K562 (cell line): ENCODE results near the gene SUOX. TPM values are rescaled to one million over a fixed set of nuclear protein-coding genes. Genes with fewer than 3 reads are reported as not detected.
A peak's percentile ranks its signal among the peaks of the same experiment; 100 is the strongest.

Source experiments
- CC2D1A ChIP-seq: fragments of 450-650 bp; IDR thresholded peaks from 2 replicates; pipeline ENCODE4 v1.6.1; 2017; ENCODE audit warnings: mild to moderate bottlenecking
- FOXK2 ChIP-seq, 2 experiments: fragments of 450-650 bp; IDR thresholded peaks in 1 of 2; conservative IDR thresholded peaks in 1 of 2; 2 replicates each; pipeline ENCODE4 v1.6.1; 2016; ENCODE audit warnings: low read depth in 2 of 2, mild to moderate bottlenecking in 1 of 2
- MAZ ChIP-seq, 2 experiments: fragments of 450-650 bp in 1 of 2; sonication (generic) in 1 of 2; formaldehyde crosslinking; IDR thresholded peaks in 1 of 2; conservative IDR thresholded peaks in 1 of 2; 2 replicates each; pipeline versions ENCODE4 v1.4.0 to v1.5.0; 2020; ENCODE audit warnings: mild to moderate bottlenecking in 1 of 2, missing genetic modification reagents in 1 of 2
- NFIC ChIP-seq: fragments of 450-650 bp; IDR thresholded peaks from 2 replicates; pipeline ENCODE4 v1.6.1; 2017; ENCODE audit warnings: mild to moderate bottlenecking, inconsistent platforms
- PHF21A ChIP-seq: fragments of 450-650 bp; IDR thresholded peaks from 2 replicates; pipeline ENCODE4 v1.6.1; 2017; ENCODE audit warnings: low read depth, borderline replicate concordance
- SMAD1 ChIP-seq: fragments of 150-350 bp; IDR thresholded peaks from 2 replicates; pipeline ENCODE4 v1.6.1; 2014; ENCODE audit warnings: low read length, low read depth; ENCODE audit not compliant: partially characterized antibody
- SRSF1 ChIP-seq: fragments of 200-400 bp; formaldehyde crosslinking; IDR thresholded peaks from 2 replicates; pipeline ENCODE4 v1.6.1; 2017; ENCODE audit warnings: mild to moderate bottlenecking, low read depth, low read length, moderate library complexity
- TAF15 ChIP-seq: fragments of 200-400 bp; formaldehyde crosslinking; IDR thresholded peaks from 2 replicates; pipeline ENCODE4 v1.6.1; 2017; ENCODE audit warnings: mild to moderate bottlenecking, low read depth, low read length, moderate library complexity
- TEAD4 ChIP-seq, 2 experiments: sonication (generic) in 1 of 2; formaldehyde crosslinking in 1 of 2; IDR thresholded peaks; 2 replicates each; pipeline versions ENCODE4 v1.6.1 to v1.8.0; 2012 to 2022; ENCODE audit warnings: borderline replicate concordance in 1 of 2, inconsistent platforms in 1 of 2, low read length in 1 of 2, mild to moderate bottlenecking in 1 of 2, missing genetic modification reagents in 1 of 2
- ZC3H4 ChIP-seq: sonication (generic); formaldehyde crosslinking; IDR thresholded peaks from 2 replicates; pipeline ENCODE4 v1.9.0; 2021; ENCODE audit warnings: missing genetic modification reagents, borderline replicate concordance
- ZNF174 ChIP-seq: fragments of 250-450 bp; sonication (Bioruptor Pico); IDR thresholded peaks from 2 replicates; pipeline ENCODE4 v1.4.0; 2020; ENCODE audit warnings: mild to moderate bottlenecking
- ZNF184 ChIP-seq: sonication (generic); formaldehyde crosslinking; IDR thresholded peaks from 2 replicates; pipeline ENCODE4 v1.5.0; 2020; ENCODE audit warnings: missing genetic modification reagents
- ZNF589 ChIP-seq: fragments of 200-800 bp; sonication (Bioruptor generic); IDR thresholded peaks from 2 replicates; pipeline ENCODE4 v1.6.1; 2016; ENCODE audit warnings: low read depth, missing genetic modification characterization, missing compliant biosample characterization
- ZNF668 ChIP-seq: fragments of 250-450 bp; sonication (Bioruptor Pico); IDR thresholded peaks from 2 replicates; pipeline ENCODE4 v1.8.0; 2022; ENCODE audit warnings: mild to moderate bottlenecking, inconsistent platforms
- polyA plus RNA-seq, 8 experiments: library from polyadenylated mRNA; depleted of rRNA in 4 of 8; stranded (reverse) in 5 of 8; unstranded in 3 of 8; fragments of >200 nt; fragmentation: Nextera tagmentation in 2 of 8; fragmentation: Illumina TruSeq in 1 of 8; extraction: Ambion mirVana in 2 of 8; extraction: Trizol in 1 of 8; gene quantifications; 2 replicates each; pipeline versions ENCODE4 v1.2.1 to v1.2.3, GENCODE V29; 2011 to 2014; ENCODE audit warnings: inconsistent platforms in 1 of 8, missing spikeins in 1 of 8
- total RNA-seq, 7 experiments: library from RNA; depleted of rRNA in 6 of 7; stranded (reverse); fragments of >200 nt in 6 of 7; fragmentation: Illumina TruSeq in 2 of 7; extraction: Trizol in 2 of 7; gene quantifications; 2 replicates each; pipeline versions ENCODE4 v1.2.1 to v1.2.3, GENCODE V29; 2011 to 2021; ENCODE audit warnings: low replicate concordance in 1 of 7
- TF ChIP-seq, protein P1 (sequence below), 2 experiments: fragments of 200-800 bp in 1 of 2; sonication (Bioruptor generic) in 1 of 2; sonication (generic) in 1 of 2; formaldehyde crosslinking in 1 of 2; IDR thresholded peaks in 1 of 2; conservative IDR thresholded peaks in 1 of 2; 2 replicates each; pipeline versions ENCODE4 v1.5.0 to v1.6.1; 2016 to 2020; ENCODE audit warnings: missing compliant biosample characterization in 1 of 2, missing genetic modification characterization in 1 of 2, missing genetic modification reagents in 1 of 2
- TF ChIP-seq, protein P2 (sequence below): sonication (generic); formaldehyde crosslinking; IDR thresholded peaks from 2 replicates; pipeline ENCODE4 v1.8.0; 2022; ENCODE audit warnings: missing genetic modification reagents, mild to moderate bottlenecking, borderline replicate concordance
- TF ChIP-seq, protein P3 (sequence below): fragments of 450-650 bp; IDR thresholded peaks from 2 replicates; pipeline ENCODE4 v1.6.1; 2017; ENCODE audit warnings: antibody characterized with exemption, mild to moderate bottlenecking
- TF ChIP-seq, protein P4 (sequence below): fragments of 450-650 bp; IDR thresholded peaks from one replicate; pipeline ENCODE4 v1.6.1; 2018; ENCODE audit warnings: mild to moderate bottlenecking, moderate library complexity; ENCODE audit not compliant: partially characterized antibody
- TF ChIP-seq, protein P5 (sequence below): fragments of 450-650 bp; formaldehyde crosslinking; IDR thresholded peaks from 2 replicates; pipeline ENCODE4 v1.4.0; 2020; ENCODE audit warnings: mild to moderate bottlenecking

Gene SUOX
- total and polyA plus RNA-seq, 9 of the 15 experiments (the other 6 are each of a cell fraction or from before 2014, with no cell fraction given): 9.2 to 39.7 (median 25.4) TPM

DNA sequence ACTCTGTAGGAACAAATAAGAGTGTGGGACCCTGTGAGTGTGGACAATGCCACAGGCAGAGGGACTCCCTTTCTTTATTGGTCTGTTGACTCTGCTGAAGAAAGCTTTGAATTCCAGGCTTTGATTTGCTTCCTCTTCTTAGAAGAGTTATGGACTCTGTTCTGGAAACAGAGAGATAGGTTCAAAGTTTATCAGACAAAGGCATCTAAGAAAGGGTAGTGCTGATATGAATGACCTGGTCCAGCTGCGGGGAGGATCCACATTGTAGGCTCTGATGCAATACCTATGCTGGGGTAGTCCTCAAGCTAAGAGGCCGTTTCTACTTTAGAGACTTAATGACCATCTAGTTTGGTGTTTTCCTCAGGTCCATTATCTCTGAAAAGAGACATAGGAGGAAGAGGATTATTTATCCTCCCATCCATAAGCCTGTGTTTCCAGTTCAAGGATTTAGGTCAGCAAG is 13.1 kb downstream of the SUOX start (continued):
- TF ChIP-seq, protein P1, sequence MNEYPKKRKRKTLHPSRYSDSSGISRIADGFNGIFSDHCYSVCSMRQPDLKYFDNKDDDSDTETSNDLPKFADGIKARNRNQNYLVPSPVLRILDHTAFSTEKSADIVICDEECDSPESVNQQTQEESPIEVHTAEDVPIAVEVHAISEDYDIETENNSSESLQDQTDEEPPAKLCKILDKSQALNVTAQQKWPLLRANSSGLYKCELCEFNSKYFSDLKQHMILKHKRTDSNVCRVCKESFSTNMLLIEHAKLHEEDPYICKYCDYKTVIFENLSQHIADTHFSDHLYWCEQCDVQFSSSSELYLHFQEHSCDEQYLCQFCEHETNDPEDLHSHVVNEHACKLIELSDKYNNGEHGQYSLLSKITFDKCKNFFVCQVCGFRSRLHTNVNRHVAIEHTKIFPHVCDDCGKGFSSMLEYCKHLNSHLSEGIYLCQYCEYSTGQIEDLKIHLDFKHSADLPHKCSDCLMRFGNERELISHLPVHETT (CRISPR knock-in tag; conservative IDR thresholded peaks at IDR 0.05 in 1 of 2, IDR thresholded peaks at IDR 0.05 in 1 of 2): peak in 1 of 2 experiments; percentile 66; a peak in 2 of 4 replicates
- TF ChIP-seq ZNF184 (CRISPR knock-in tag) (no peak), CC2D1A (no peak), PHF21A (no peak), SMAD1 (no peak), TEAD4 (IDR thresholded peaks at IDR 0.05; ENCODE audit: low read length) (peak; percentile 91), TEAD4 (CRISPR knock-in tag; IDR thresholded peaks at IDR 0.05; ENCODE audit: borderline replicate concordance) (no peak), MAZ (CRISPR knock-in tag; conservative IDR thresholded peaks at IDR 0.05 in 1 of 2, IDR thresholded peaks at IDR 0.05 in 1 of 2) (peak in 1 of 2 experiments; percentile 25; a peak in 1 of 4 replicates), ZNF589 (CRISPR knock-in tag) (no peak), ZNF174 (CRISPR knock-in tag) (no peak), ZC3H4 (CRISPR knock-in tag) (no peak), NFIC (no peak), SRSF1 (no peak), ZNF668 (CRISPR knock-in tag) (no peak), TAF15 (no peak), FOXK2 (conservative IDR thresholded peaks at IDR 0.05 in 1 of 2, IDR thresholded peaks at IDR 0.05 in 1 of 2; ENCODE audit: low read depth in 2 of 2) (no peak)
- TF ChIP-seq, protein P2, sequence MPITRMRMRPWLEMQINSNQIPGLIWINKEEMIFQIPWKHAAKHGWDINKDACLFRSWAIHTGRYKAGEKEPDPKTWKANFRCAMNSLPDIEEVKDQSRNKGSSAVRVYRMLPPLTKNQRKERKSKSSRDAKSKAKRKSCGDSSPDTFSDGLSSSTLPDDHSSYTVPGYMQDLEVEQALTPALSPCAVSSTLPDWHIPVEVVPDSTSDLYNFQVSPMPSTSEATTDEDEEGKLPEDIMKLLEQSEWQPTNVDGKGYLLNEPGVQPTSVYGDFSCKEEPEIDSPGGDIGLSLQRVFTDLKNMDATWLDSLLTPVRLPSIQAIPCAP (CRISPR knock-in tag): no peak
- TF ChIP-seq, protein P3, sequence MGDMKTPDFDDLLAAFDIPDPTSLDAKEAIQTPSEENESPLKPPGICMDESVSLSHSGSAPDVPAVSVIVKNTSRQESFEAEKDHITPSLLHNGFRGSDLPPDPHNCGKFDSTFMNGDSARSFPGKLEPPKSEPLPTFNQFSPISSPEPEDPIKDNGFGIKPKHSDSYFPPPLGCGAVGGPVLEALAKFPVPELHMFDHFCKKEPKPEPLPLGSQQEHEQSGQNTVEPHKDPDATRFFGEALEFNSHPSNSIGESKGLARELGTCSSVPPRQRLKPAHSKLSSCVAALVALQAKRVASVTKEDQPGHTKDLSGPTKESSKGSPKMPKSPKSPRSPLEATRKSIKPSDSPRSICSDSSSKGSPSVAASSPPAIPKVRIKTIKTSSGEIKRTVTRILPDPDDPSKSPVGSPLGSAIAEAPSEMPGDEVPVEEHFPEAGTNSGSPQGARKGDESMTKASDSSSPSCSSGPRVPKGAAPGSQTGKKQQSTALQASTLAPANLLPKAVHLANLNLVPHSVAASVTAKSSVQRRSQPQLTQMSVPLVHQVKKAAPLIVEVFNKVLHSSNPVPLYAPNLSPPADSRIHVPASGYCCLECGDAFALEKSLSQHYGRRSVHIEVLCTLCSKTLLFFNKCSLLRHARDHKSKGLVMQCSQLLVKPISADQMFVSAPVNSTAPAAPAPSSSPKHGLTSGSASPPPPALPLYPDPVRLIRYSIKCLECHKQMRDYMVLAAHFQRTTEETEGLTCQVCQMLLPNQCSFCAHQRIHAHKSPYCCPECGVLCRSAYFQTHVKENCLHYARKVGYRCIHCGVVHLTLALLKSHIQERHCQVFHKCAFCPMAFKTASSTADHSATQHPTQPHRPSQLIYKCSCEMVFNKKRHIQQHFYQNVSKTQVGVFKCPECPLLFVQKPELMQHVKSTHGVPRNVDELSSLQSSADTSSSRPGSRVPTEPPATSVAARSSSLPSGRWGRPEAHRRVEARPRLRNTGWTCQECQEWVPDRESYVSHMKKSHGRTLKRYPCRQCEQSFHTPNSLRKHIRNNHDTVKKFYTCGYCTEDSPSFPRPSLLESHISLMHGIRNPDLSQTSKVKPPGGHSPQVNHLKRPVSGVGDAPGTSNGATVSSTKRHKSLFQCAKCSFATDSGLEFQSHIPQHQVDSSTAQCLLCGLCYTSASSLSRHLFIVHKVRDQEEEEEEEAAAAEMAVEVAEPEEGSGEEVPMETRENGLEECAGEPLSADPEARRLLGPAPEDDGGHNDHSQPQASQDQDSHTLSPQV: no peak
- TF ChIP-seq, protein P4, sequence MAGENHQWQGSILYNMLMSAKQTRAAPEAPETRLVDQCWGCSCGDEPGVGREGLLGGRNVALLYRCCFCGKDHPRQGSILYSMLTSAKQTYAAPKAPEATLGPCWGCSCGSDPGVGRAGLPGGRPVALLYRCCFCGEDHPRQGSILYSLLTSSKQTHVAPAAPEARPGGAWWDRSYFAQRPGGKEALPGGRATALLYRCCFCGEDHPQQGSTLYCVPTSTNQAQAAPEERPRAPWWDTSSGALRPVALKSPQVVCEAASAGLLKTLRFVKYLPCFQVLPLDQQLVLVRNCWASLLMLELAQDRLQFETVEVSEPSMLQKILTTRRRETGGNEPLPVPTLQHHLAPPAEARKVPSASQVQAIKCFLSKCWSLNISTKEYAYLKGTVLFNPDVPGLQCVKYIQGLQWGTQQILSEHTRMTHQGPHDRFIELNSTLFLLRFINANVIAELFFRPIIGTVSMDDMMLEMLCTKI: no peak
- TF ChIP-seq, protein P5, sequence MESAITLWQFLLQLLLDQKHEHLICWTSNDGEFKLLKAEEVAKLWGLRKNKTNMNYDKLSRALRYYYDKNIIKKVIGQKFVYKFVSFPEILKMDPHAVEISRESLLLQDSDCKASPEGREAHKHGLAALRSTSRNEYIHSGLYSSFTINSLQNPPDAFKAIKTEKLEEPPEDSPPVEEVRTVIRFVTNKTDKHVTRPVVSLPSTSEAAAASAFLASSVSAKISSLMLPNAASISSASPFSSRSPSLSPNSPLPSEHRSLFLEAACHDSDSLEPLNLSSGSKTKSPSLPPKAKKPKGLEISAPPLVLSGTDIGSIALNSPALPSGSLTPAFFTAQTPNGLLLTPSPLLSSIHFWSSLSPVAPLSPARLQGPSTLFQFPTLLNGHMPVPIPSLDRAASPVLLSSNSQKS (CRISPR knock-in tag): no peak
